K562 (cell line): ENCODE results near the gene APBA2. TPM values are rescaled to one million over a fixed set of nuclear protein-coding genes. Genes with fewer than 3 reads are reported as not detected.

ENCODE experiments used
- CBX1 ChIP-seq: sonication (generic); IDR thresholded peaks from 2 replicates; pipeline ENCODE4 v1.6.1; 2016; ENCODE audit warnings: antibody characterized with exemption, low read depth, mild to moderate bottlenecking
- CBX3 ChIP-seq, 2 experiments: IDR thresholded peaks; 1 replicate in 1 of 2; 2 replicates in 1 of 2; pipeline ENCODE4 v1.6.1; 2012; ENCODE audit warnings: inconsistent platforms in 2 of 2, low read length in 2 of 2, borderline replicate concordance in 1 of 2, control low read depth in 1 of 2
- CTCF ChIP-seq, 3 experiments: IDR thresholded peaks in 2 of 3; conservative IDR thresholded peaks in 1 of 3; 2 replicates each; pipeline ENCODE4 v1.5.1; 2011 to 2012; ENCODE audit warnings: low read length in 3 of 3, mild to moderate bottlenecking in 3 of 3, control low read depth in 2 of 3, improper control_type of control experiment in 1 of 3, inconsistent platforms in 1 of 3, low read depth in 1 of 3, mixed read lengths in 1 of 3, moderate library complexity in 1 of 3; ENCODE audit not compliant: insufficient read depth in 2 of 3
- FUS ChIP-seq: fragments of 200-400 bp; formaldehyde crosslinking; optimal IDR thresholded peaks from 2 replicates; pipeline ENCODE3; 2017; ENCODE audit warnings: low read depth, low read length
- GMEB1 ChIP-seq: fragments of 250-450 bp; sonication (Bioruptor Pico); IDR thresholded peaks from 2 replicates; pipeline ENCODE4 v1.4.0; 2020; ENCODE audit warnings: mild to moderate bottlenecking
- HDAC2 ChIP-seq: fragments of 450-650 bp; IDR thresholded peaks from 2 replicates; pipeline ENCODE4 v1.6.1; 2016; ENCODE audit warnings: mild to moderate bottlenecking
- HIVEP1 ChIP-seq: fragments of 250-450 bp; sonication (Bioruptor Pico); IDR thresholded peaks from 2 replicates; pipeline ENCODE4 v1.4.0; 2020; ENCODE audit warnings: mild to moderate bottlenecking
- HMG20A ChIP-seq: fragments of 450-650 bp; formaldehyde crosslinking; conservative IDR thresholded peaks from 2 replicates; pipeline ENCODE4 v1.4.0; 2020; ENCODE audit warnings: mild to moderate bottlenecking, mixed read lengths
- KHSRP ChIP-seq: fragments of 450-650 bp; IDR thresholded peaks from 2 replicates; pipeline ENCODE4 v1.6.1; 2017
- KLF6 ChIP-seq: fragments of 250-450 bp; sonication (Bioruptor Pico); IDR thresholded peaks from 2 replicates; pipeline ENCODE4 v1.4.0; 2020; ENCODE audit warnings: mild to moderate bottlenecking, moderate library complexity, borderline replicate concordance
- MAX ChIP-seq: sonication (generic); formaldehyde crosslinking; IDR thresholded peaks from 2 replicates; pipeline ENCODE4 v1.9.0; 2022; ENCODE audit warnings: mild to moderate bottlenecking, missing genetic modification reagents
- MTF1 ChIP-seq: fragments of 250-450 bp; sonication (Bioruptor Pico); IDR thresholded peaks from 2 replicates; pipeline ENCODE4 v1.9.0; 2021; ENCODE audit warnings: moderate library complexity, mild to moderate bottlenecking, inconsistent platforms, borderline replicate concordance
- NFRKB ChIP-seq: fragments of 450-650 bp; IDR thresholded peaks from 2 replicates; pipeline ENCODE4 v1.6.1; 2016; ENCODE audit warnings: low read depth
- PHF8 ChIP-seq: fragments of 200-600 bp; sonication (generic); IDR thresholded peaks from 2 replicates; pipeline ENCODE4 v1.6.1; 2012; ENCODE audit warnings: mixed run types, mild to moderate bottlenecking, inconsistent platforms, low read length, moderate library complexity, borderline replicate concordance
- POLR2A ChIP-seq: fragments of 450-650 bp; conservative IDR thresholded peaks from 2 replicates; pipeline ENCODE4 v1.6.1; 2016
- RBM14 ChIP-seq: fragments of 200-400 bp; formaldehyde crosslinking; IDR thresholded peaks from 2 replicates; pipeline ENCODE4 v1.6.1; 2018; ENCODE audit warnings: low read depth, mild to moderate bottlenecking, low read length, moderate library complexity, borderline replicate concordance; ENCODE audit not compliant: insufficient read depth
- SIX5 ChIP-seq, 2 experiments: IDR thresholded peaks; 2 replicates each; pipeline ENCODE4 v1.6.1; 2011; ENCODE audit warnings: low read length in 2 of 2, borderline replicate concordance in 1 of 2, low read depth in 1 of 2, mild to moderate bottlenecking in 1 of 2, moderate library complexity in 1 of 2; ENCODE audit not compliant: insufficient read depth in 1 of 2
- TARDBP ChIP-seq: fragments of 450-650 bp; IDR thresholded peaks from 2 replicates; pipeline ENCODE4 v1.6.1; 2016
- TBP ChIP-seq: optimal IDR thresholded peaks from 2 replicates; pipeline ENCODE3; 2011; ENCODE audit warnings: low read depth, low read length, improper control_type of control experiment
- ZNF77 ChIP-seq: fragments of 250-450 bp; sonication (Bioruptor Pico); IDR thresholded peaks from 2 replicates; pipeline ENCODE4 v1.5.0; 2020
- ZNF830 ChIP-seq: fragments of 250-450 bp; sonication (Bioruptor Pico); IDR thresholded peaks from 2 replicates; pipeline ENCODE4 v1.5.0; 2021; ENCODE audit warnings: mild to moderate bottlenecking
- polyA plus RNA-seq, 8 experiments: library from polyadenylated mRNA; depleted of rRNA in 4 of 8; stranded (reverse) in 5 of 8; unstranded in 3 of 8; fragments of >200 nt; fragmentation: Nextera tagmentation in 2 of 8; fragmentation: Illumina TruSeq in 1 of 8; extraction: Ambion mirVana in 2 of 8; extraction: Trizol in 1 of 8; gene quantifications; 2 replicates each; pipeline versions ENCODE4 v1.2.1 to v1.2.3, GENCODE V29; 2011 to 2014; ENCODE audit warnings: inconsistent platforms in 1 of 8, missing spikeins in 1 of 8
- total RNA-seq, 7 experiments: library from RNA; depleted of rRNA in 6 of 7; stranded (reverse); fragments of >200 nt in 6 of 7; fragmentation: Illumina TruSeq in 2 of 7; extraction: Trizol in 2 of 7; gene quantifications; 2 replicates each; pipeline versions ENCODE4 v1.2.1 to v1.2.3, GENCODE V29; 2011 to 2021; ENCODE audit warnings: low replicate concordance in 1 of 7
- TF ChIP-seq, protein P1 (sequence below): sonication (generic); formaldehyde crosslinking; IDR thresholded peaks from 2 replicates; pipeline ENCODE4 v1.8.1; 2022; ENCODE audit warnings: missing genetic modification reagents
- TF ChIP-seq, protein P2 (sequence below): fragments of 450-650 bp; conservative IDR thresholded peaks from 2 replicates; pipeline ENCODE4 v1.6.1; 2016; ENCODE audit warnings: missing genetic modification characterization, low read depth, mild to moderate bottlenecking, missing compliant biosample characterization, moderate library complexity
- TF ChIP-seq, protein P3 (sequence below): fragments of 450-650 bp; formaldehyde crosslinking; IDR thresholded peaks from 2 replicates; pipeline ENCODE4 v1.4.0; 2022; ENCODE audit warnings: mild to moderate bottlenecking, moderate library complexity

APBA2 gene
- total and polyA plus RNA-seq, 9 of the 15 experiments (the other 6 are each of a cell fraction or from before 2014, with no cell fraction given), result 0.24 to 40.9 (median 25.2) TPM

DNA sequence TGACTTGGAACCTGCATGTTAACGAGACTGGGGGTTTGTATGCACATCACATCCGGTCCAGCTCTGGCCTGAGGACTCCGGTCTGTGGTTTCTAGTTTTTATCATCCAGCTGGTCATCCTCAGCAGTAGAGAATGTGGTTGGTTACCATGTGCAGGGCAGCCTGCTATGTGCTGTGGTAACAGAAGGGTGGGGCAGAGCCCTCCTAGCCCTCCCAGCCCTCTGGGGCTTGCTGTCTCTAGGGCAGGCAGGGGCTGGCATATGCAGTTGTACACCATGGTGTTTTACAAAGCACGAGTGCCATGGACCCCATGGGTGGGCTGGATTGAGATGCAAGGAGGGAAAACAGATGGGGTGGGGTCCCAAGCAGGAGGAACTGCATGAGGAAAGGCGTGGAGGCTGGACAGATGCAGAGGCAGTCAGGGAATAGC lies 70.2 kb downstream of the APBA2 start (continued):
- TF ChIP-seq MAX (peak; percentile 86), GMEB1 (CRISPR knock-in tag) (no peak), POLR2A (no peak), KLF6 (CRISPR knock-in tag) (no peak), RBM14 (no peak), HDAC2 (no peak), FUS (no peak), MTF1 (CRISPR knock-in tag) (no peak), CBX1 (no peak), TBP (no peak), ZNF830 (no peak), TARDBP (no peak), HIVEP1 (CRISPR knock-in tag) (no peak), CBX3 (IDR thresholded peaks at IDR 0.05; ENCODE audit: borderline replicate concordance in 1 of 2, low read length in 2 of 2) (no peak; a peak in 1 of 3 replicates), HMG20A (CRISPR knock-in tag) (no peak), SIX5 (IDR thresholded peaks at IDR 0.05; ENCODE audit: borderline replicate concordance in 1 of 2, insufficient read depth in 1 of 2, low read depth in 1 of 2, low read length in 2 of 2) (no peak), CTCF (IDR thresholded peaks at IDR 0.05 in 2 of 3, conservative IDR thresholded peaks at IDR 0.05 in 1 of 3; ENCODE audit: insufficient read depth in 2 of 3, low read depth in 1 of 3, low read length in 3 of 3) (no peak), ZNF77 (CRISPR knock-in tag) (no peak), NFRKB (no peak), KHSRP (no peak), PHF8 (no peak; the same call in 1 of the 2 replicates)
- TF ChIP-seq, protein P1, sequence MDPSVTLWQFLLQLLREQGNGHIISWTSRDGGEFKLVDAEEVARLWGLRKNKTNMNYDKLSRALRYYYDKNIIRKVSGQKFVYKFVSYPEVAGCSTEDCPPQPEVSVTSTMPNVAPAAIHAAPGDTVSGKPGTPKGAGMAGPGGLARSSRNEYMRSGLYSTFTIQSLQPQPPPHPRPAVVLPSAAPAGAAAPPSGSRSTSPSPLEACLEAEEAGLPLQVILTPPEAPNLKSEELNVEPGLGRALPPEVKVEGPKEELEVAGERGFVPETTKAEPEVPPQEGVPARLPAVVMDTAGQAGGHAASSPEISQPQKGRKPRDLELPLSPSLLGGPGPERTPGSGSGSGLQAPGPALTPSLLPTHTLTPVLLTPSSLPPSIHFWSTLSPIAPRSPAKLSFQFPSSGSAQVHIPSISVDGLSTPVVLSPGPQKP, result no peak
- TF ChIP-seq, protein P2, sequence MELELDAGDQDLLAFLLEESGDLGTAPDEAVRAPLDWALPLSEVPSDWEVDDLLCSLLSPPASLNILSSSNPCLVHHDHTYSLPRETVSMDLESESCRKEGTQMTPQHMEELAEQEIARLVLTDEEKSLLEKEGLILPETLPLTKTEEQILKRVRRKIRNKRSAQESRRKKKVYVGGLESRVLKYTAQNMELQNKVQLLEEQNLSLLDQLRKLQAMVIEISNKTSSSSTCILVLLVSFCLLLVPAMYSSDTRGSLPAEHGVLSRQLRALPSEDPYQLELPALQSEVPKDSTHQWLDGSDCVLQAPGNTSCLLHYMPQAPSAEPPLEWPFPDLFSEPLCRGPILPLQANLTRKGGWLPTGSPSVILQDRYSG, result no peak
- TF ChIP-seq, protein P3, sequence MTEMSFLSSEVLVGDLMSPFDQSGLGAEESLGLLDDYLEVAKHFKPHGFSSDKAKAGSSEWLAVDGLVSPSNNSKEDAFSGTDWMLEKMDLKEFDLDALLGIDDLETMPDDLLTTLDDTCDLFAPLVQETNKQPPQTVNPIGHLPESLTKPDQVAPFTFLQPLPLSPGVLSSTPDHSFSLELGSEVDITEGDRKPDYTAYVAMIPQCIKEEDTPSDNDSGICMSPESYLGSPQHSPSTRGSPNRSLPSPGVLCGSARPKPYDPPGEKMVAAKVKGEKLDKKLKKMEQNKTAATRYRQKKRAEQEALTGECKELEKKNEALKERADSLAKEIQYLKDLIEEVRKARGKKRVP (CRISPR knock-in tag), result no peak
